A549 (cell line): ENCODE results near the gene CDH11. TPM values are rescaled to one million over a fixed set of nuclear protein-coding genes. Genes with fewer than 3 reads are reported as not detected.

Experiments used
- ATAC-seq, 2 experiments: fragments of 200-7000 bp in 1 of 2; fragments of >200 bp in 1 of 2; cut with Nextera tagmentation in 1 of 2; cut with Tn5 transposase in 1 of 2; 3 replicates each; pipeline versions ENCODE4 v1.8.0 to v1.9.1; 2018 to 2020; ENCODE audit warnings: mild to moderate bottlenecking in 1 of 2, moderate library complexity in 1 of 2
- CTCF ChIA-PET: fragments of 300-600 bp; sonication (Branson Sonifier 250); formaldehyde crosslinking; extraction: SDS; loops from one replicate; lab custom pipeline; 2021; ENCODE audit warnings: antibody characterized with exemption, inconsistent platforms; lab: Yijun Ruan, JAX
- POLR2A ChIA-PET: fragments of 350-600 bp; formaldehyde crosslinking; extraction: SDS; loops from one replicate; lab custom pipeline; 2021; ENCODE audit warnings: antibody characterized with exemption, inconsistent platforms; lab: Yijun Ruan, JAX
- DNase-seq, 2 experiments: peaks; one replicate each; pipeline versions ENCODE4 v3.0.0 to v3.0.0-alpha.2; 2011 to 2016; ENCODE audit warnings: low read depth in 1 of 2, low spot score in 1 of 2
- FAIRE-seq: peaks from 2 replicates; lab custom pipeline; 2011; peaks lifted over from hg19 to GRCh38; lab: Jason Lieb, UNC
- H3K27ac ChIP-seq, 2 experiments: fragments of >200 bp; sonication (Bioruptor Twin); formaldehyde crosslinking; 3 replicates each; pipeline ENCODE4 v1.5.1; 2016 to 2017
- H3K4me1 ChIP-seq: fragments of >200 bp; sonication (Bioruptor Twin); formaldehyde crosslinking; 3 replicates; pipeline ENCODE4 v1.6.1; 2016
- H3K4me2 ChIP-seq: fragments of >200 bp; sonication (Bioruptor Twin); formaldehyde crosslinking; 3 replicates; pipeline ENCODE4 v1.6.1; 2016
- H3K4me3 ChIP-seq: fragments of >200 bp; sonication (Bioruptor Twin); formaldehyde crosslinking; 3 replicates; pipeline ENCODE4 v1.5.1; 2016
- H3K9me3 ChIP-seq: fragments of >200 bp; sonication (Bioruptor Twin); formaldehyde crosslinking; 3 replicates; pipeline ENCODE4 v1.6.1; 2016
- CBX8 ChIP-seq: fragments of 200-600 bp; sonication (generic); IDR thresholded peaks from 2 replicates; pipeline ENCODE4 v1.6.1; 2016
- CHD2 ChIP-seq: fragments of 150-350 bp; IDR thresholded peaks from 2 replicates; pipeline ENCODE4 v1.6.1; 2014; ENCODE audit warnings: low read length; ENCODE audit not compliant: partially characterized antibody
- EHMT2 ChIP-seq: fragments of 200-600 bp; sonication (generic); IDR thresholded peaks from 2 replicates; pipeline ENCODE4 v1.6.1; 2016; ENCODE audit warnings: antibody characterized with exemption, low read depth, mild to moderate bottlenecking, moderate library complexity
- EP300 ChIP-seq, 2 experiments: fragments of >200 bp; sonication (Bioruptor Twin); formaldehyde crosslinking; IDR thresholded peaks; 2 replicates in 1 of 2; 3 replicates in 1 of 2; pipeline ENCODE4 v1.6.1; 2016 to 2017
- FOSL2 ChIP-seq, 2 experiments: fragments of 450-650 bp in 1 of 2; fragments of >200 bp in 1 of 2; sonication (Bioruptor Twin) in 1 of 2; formaldehyde crosslinking; IDR thresholded peaks; 2 replicates each; pipeline versions ENCODE4 v1.5.0 to v1.6.1; 2016 to 2020; ENCODE audit warnings: mild to moderate bottlenecking in 1 of 2, moderate library complexity in 1 of 2
- HDAC2 ChIP-seq: fragments of 200-600 bp; sonication (generic); IDR thresholded peaks from 2 replicates; pipeline ENCODE4 v1.6.1; 2016
- HOXB13 ChIP-seq: fragments of 250-450 bp; sonication (Bioruptor Pico); IDR thresholded peaks from 2 replicates; pipeline ENCODE4 v1.5.0; 2020; ENCODE audit warnings: low read depth, mild to moderate bottlenecking, moderate library complexity
- JUNB ChIP-seq: fragments of >200 bp; sonication (Bioruptor Twin); formaldehyde crosslinking; IDR thresholded peaks from 2 replicates; pipeline ENCODE4 v1.6.1; 2016
- MAFK ChIP-seq: fragments of 450-650 bp; IDR thresholded peaks from 2 replicates; pipeline ENCODE4 v1.6.1; 2014; ENCODE audit not compliant: partially characterized antibody
- MAZ ChIP-seq: fragments of 150-350 bp; IDR thresholded peaks from 2 replicates; pipeline ENCODE4 v1.6.1; 2014; ENCODE audit warnings: antibody characterized with exemption, low read depth, low read length, borderline replicate concordance
- MYC ChIP-seq: IDR thresholded peaks from 2 replicates; pipeline ENCODE4 v1.6.1; 2012; ENCODE audit warnings: mild to moderate bottlenecking, inconsistent platforms, low read length, improper control_type of control experiment, borderline replicate concordance
- POLR2AphosphoS2 ChIP-seq: conservative IDR thresholded peaks from 2 replicates; pipeline ENCODE4 v1.6.1; 2012; ENCODE audit warnings: low read length, improper control_type of control experiment, inconsistent platforms
- RAD21 ChIP-seq, 2 experiments: fragments of >200 bp in 1 of 2; sonication (Bioruptor Twin) in 1 of 2; formaldehyde crosslinking in 1 of 2; IDR thresholded peaks in 1 of 2; conservative IDR thresholded peaks in 1 of 2; 2 replicates in 1 of 2; 3 replicates in 1 of 2; pipeline ENCODE4 v1.6.1; 2012 to 2018; ENCODE audit warnings: inconsistent platforms in 1 of 2
- RCOR1 ChIP-seq: fragments of 150-350 bp; IDR thresholded peaks from 2 replicates; pipeline ENCODE4 v1.6.1; 2014; ENCODE audit warnings: antibody characterized with exemption, low read length, low read depth
- RNF2 ChIP-seq: fragments of 200-600 bp; sonication (generic); IDR thresholded peaks from 2 replicates; pipeline ENCODE4 v1.6.1; 2016; ENCODE audit warnings: low read depth, mild to moderate bottlenecking, antibody characterized with exemption, moderate library complexity, borderline replicate concordance
- SREBF2 ChIP-seq: fragments of 450-650 bp; IDR thresholded peaks from 2 replicates; pipeline ENCODE4 v1.6.1; 2014; ENCODE audit warnings: mild to moderate bottlenecking, moderate library complexity
- WGBS: methylation state at CpG from one replicate; pipeline ENCODE4 v1.1.6; 2017; ENCODE audit errors: missing lambda C conversion rate; 5-methylcytosine and 5-hydroxymethylcytosine counted together
- polyA plus RNA-seq, 4 experiments: library from polyadenylated mRNA; depleted of rRNA in 3 of 4; stranded (reverse); fragments of >200 nt; fragmentation: RNase III in 1 of 4; extraction: RNeasy Plus Mini Kit Qiagen cat#74134 plus additional on column Dnase treatment in 1 of 4; gene quantifications; 2 replicates in 3 of 4; 3 replicates in 1 of 4; pipeline ENCODE4 v1.2.3, GENCODE V29; 2011 to 2017
- TF ChIP-seq, protein P1 (sequence below): fragments of 200-600 bp; sonication (generic); IDR thresholded peaks from 2 replicates; pipeline ENCODE4 v1.6.1; 2016; ENCODE audit warnings: antibody characterized with exemption, mild to moderate bottlenecking, moderate library complexity
- TF ChIP-seq, protein P2 (sequence below): fragments of 450-650 bp; IDR thresholded peaks from 2 replicates; pipeline ENCODE4 v1.6.1; 2014; ENCODE audit warnings: antibody characterized with exemption
- TF ChIP-seq, protein P3 (sequence below): IDR thresholded peaks from 2 replicates; pipeline ENCODE4 v1.6.1; 2012
- TF ChIP-seq, protein P4 (sequence below): fragments of 150-350 bp; IDR thresholded peaks from 2 replicates; pipeline ENCODE4 v1.6.1; 2014; ENCODE audit warnings: low read depth, mild to moderate bottlenecking, low read length
- TF ChIP-seq, protein P5 (sequence below): fragments of 250-450 bp; sonication (Bioruptor Pico); IDR thresholded peaks from 2 replicates; pipeline ENCODE4 v1.5.0; 2020; ENCODE audit warnings: low read depth, mild to moderate bottlenecking, moderate library complexity

The CDH11 gene
- polyA plus RNA-seq, 2 of the 4 experiments (the other 2 are of a cell fraction): 0.72 to 1.1 TPM

DNA sequence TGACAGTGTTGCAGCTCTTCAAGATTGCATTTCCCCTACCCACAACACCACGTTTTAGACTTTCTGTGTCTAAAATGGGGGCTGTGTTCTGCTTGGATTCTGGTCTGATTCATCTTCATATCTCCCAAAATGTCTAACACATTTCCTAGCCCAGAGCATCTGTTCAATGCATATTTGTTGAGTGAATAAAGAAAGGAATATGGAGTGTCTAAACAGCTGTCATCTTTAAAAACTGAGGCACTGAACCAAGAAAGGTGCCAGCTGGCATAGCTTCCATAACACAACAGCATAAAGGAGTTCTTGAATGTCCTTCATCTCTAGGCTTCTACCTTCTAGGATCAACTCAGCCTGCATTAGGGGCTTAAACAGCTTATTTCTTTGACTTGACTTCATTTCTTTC lies 67.4 kb downstream of the CDH11 start:
- no peak for ATAC-seq
- H3K4me2 ChIP-seq: no peak overlapping the region
- no peak for DNase-seq
- WGBS: 0% methylated on average over 1 of the region's 1 CpG
- no peaks in the 10 kb centered on the region for H3K9me3 ChIP-seq
- no peak for FAIRE-seq
- TF ChIP-seq POLR2AphosphoS2 (no peak), HOXB13 (CRISPR knock-in tag) (no peak), RNF2 (no peak), SREBF2 (no peak), MYC (no peak), CBX8 (no peak), MAFK (no peak), JUNB (no peak)
- TF ChIP-seq, protein P1, sequence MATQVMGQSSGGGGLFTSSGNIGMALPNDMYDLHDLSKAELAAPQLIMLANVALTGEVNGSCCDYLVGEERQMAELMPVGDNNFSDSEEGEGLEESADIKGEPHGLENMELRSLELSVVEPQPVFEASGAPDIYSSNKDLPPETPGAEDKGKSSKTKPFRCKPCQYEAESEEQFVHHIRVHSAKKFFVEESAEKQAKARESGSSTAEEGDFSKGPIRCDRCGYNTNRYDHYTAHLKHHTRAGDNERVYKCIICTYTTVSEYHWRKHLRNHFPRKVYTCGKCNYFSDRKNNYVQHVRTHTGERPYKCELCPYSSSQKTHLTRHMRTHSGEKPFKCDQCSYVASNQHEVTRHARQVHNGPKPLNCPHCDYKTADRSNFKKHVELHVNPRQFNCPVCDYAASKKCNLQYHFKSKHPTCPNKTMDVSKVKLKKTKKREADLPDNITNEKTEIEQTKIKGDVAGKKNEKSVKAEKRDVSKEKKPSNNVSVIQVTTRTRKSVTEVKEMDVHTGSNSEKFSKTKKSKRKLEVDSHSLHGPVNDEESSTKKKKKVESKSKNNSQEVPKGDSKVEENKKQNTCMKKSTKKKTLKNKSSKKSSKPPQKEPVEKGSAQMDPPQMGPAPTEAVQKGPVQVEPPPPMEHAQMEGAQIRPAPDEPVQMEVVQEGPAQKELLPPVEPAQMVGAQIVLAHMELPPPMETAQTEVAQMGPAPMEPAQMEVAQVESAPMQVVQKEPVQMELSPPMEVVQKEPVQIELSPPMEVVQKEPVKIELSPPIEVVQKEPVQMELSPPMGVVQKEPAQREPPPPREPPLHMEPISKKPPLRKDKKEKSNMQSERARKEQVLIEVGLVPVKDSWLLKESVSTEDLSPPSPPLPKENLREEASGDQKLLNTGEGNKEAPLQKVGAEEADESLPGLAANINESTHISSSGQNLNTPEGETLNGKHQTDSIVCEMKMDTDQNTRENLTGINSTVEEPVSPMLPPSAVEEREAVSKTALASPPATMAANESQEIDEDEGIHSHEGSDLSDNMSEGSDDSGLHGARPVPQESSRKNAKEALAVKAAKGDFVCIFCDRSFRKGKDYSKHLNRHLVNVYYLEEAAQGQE: no peak
- H3K4me1 ChIP-seq: no peaks in the 10 kb centered on the region
- ChIA-PET POLR2A (no interaction called here), CTCF (interaction anchor here (1.3 kb wide), 1 partner anchor 27 kb away, joined by 3 read pairs; no protein-coding TSS in a partner anchor)
- H3K27ac ChIP-seq: no peak overlapping the region
- no peak overlapping the region for H3K4me3 ChIP-seq

DNA sequence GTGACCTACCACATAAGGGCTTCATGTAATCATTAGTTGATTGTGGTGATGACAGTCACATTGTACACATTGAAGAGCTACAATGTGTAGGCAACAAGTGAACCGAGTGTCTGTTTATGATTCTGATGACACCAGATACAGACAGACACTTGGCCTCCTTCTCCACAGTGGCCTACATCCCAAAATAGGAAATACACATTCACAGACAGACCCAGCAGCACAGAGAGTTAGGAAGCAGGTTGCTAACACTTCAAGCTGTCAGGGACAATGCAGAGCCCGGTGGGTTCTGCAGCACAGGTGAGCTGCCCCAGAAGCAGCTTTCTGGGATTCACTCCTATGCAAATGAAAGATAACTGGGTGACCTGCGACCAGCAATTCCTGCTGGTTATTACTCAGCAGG lies 72.2 kb downstream of the CDH11 start:
- no peak for DNase-seq
- no peak for FAIRE-seq
- TF ChIP-seq HOXB13 (CRISPR knock-in tag): no peak
- TF ChIP-seq, protein P2, sequence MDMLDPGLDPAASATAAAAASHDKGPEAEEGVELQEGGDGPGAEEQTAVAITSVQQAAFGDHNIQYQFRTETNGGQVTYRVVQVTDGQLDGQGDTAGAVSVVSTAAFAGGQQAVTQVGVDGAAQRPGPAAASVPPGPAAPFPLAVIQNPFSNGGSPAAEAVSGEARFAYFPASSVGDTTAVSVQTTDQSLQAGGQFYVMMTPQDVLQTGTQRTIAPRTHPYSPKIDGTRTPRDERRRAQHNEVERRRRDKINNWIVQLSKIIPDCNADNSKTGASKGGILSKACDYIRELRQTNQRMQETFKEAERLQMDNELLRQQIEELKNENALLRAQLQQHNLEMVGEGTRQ: no peak
- no peak for TF ChIP-seq JUNB
- TF ChIP-seq, protein P3, sequence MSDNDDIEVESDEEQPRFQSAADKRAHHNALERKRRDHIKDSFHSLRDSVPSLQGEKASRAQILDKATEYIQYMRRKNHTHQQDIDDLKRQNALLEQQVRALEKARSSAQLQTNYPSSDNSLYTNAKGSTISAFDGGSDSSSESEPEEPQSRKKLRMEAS: no peak
- TF ChIP-seq MYC: no peak
- no peak for TF ChIP-seq CHD2
- no peak for TF ChIP-seq MAZ
- TF ChIP-seq, protein P4, sequence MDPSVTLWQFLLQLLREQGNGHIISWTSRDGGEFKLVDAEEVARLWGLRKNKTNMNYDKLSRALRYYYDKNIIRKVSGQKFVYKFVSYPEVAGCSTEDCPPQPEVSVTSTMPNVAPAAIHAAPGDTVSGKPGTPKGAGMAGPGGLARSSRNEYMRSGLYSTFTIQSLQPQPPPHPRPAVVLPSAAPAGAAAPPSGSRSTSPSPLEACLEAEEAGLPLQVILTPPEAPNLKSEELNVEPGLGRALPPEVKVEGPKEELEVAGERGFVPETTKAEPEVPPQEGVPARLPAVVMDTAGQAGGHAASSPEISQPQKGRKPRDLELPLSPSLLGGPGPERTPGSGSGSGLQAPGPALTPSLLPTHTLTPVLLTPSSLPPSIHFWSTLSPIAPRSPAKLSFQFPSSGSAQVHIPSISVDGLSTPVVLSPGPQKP: no peak
- Histone ChIP-seq H3K4me1 (no peaks in the 10 kb centered on the region), H3K27ac (no peak overlapping the region), H3K4me2 (no peak overlapping the region), H3K4me3 (no peak overlapping the region), H3K9me3 (no peaks in the 10 kb centered on the region)
- POLR2A ChIA-PET: no interaction called here
- CTCF ChIA-PET: no interaction called here
- 0% methylated on average over 3 of the region's 3 CpGs for WGBS
- no peak for ATAC-seq

DNA sequence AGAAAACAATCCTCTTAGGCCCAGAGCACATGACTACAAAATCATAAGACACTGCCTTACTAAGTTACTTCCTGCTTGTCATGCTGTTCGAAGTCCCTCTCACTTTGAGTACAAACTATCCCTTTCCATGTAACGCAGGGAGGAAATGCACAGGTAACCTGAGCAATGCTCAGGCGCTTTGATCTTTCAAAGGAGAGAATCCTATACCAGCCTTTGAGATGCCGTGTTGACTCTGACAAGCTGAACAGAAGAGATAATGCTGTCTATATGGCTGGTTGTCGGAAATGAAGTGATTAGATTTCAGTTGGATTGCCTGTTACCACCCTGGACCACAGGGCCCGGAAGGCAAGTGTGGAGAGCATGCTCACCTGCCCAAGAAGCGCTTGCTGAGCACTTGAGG lies 75.9 kb downstream of the CDH11 start:
- CTCF ChIA-PET: no interaction called here
- POLR2A ChIA-PET: no interaction called here
- Histone ChIP-seq H3K4me1 (no peaks in the 10 kb centered on the region), H3K27ac (no peak overlapping the region), H3K4me2 (no peak overlapping the region), H3K9me3 (no peaks in the 10 kb centered on the region), H3K4me3 (no peak overlapping the region)
- ATAC-seq: no peak
- TF ChIP-seq FOSL2 (IDR thresholded peaks at IDR 0.05): no peak
- no peak for TF ChIP-seq FOSL2 (CRISPR knock-in tag; IDR thresholded peaks at IDR 0.05)
- TF ChIP-seq RAD21 (conservative IDR thresholded peaks at IDR 0.05 in 1 of 2, IDR thresholded peaks at IDR 0.05 in 1 of 2): no peak
- TF ChIP-seq RNF2: no peak
- no peak for TF ChIP-seq EHMT2
- no peak for TF ChIP-seq RCOR1
- TF ChIP-seq MYC: no peak
- no peak for TF ChIP-seq HDAC2
- TF ChIP-seq EP300 (IDR thresholded peaks at IDR 0.05): no peak
- no peak for TF ChIP-seq CHD2
- TF ChIP-seq, protein P5, sequence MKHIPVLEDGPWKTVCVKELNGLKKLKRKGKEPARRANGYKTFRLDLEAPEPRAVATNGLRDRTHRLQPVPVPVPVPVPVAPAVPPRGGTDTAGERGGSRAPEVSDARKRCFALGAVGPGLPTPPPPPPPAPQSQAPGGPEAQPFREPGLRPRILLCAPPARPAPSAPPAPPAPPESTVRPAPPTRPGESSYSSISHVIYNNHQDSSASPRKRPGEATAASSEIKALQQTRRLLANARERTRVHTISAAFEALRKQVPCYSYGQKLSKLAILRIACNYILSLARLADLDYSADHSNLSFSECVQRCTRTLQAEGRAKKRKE (CRISPR knock-in tag): no peak
- TF ChIP-seq, protein P3: no peak
- FAIRE-seq: no peak
- DNase-seq: no peak
- WGBS: 2% methylated on average over 7 of the region's 7 CpGs
